ENCODE data around the gene GRK5.

- TF ChIP-seq CTCF (IDR thresholded peaks at IDR 0.05), result no peak
- TF ChIP-seq POLR2A (IDR thresholded peaks at IDR 0.05), result no peak
Observed at GRCh38 chr10:119420950-119421875, 213.8 kb downstream of the GRK5 start.
